Measurements from ENCODE around the gene CX3CL1.
"Not testable (repeated sequence)": the region's sequence is repeated elsewhere in the genome, so short reads cannot be mapped to it uniquely, and the experiment has no call there.

The CX3CL1 gene

GRCh38 chr16:57372372-57373116, at the start of gene CX3CL1:
CX3CL1 (plus strand) TSS chr16:57372490; CDS start chr16:57372569, 79 bp downstream.
- no peak for DNase-seq (ENCODE audit: low read depth, low spot score)

GRCh38 chr16:57324749-57325148, 47.5 kb upstream of the CX3CL1 start:
- DNase-seq (ENCODE audit: low read depth, low spot score) = no peak

GRCh38 chr16:57325458-57325857, 46.8 kb upstream of the CX3CL1 start:
- no peak for DNase-seq (ENCODE audit: low read depth, low spot score)

- no peak for DNase-seq (ENCODE audit: low read depth, low spot score)
Observed at GRCh38 chr16:57329718-57330327, 42.5 kb upstream of the CX3CL1 start.

GRCh38 chr16:57331355-57331754, 40.9 kb upstream of the CX3CL1 start:
- DNase-seq (ENCODE audit: low read depth, low spot score) = no peak

- no peak for DNase-seq (ENCODE audit: low read depth, low spot score)
Observed at GRCh38 chr16:57333402-57333801, 38.9 kb upstream of the CX3CL1 start.

- no peak for DNase-seq (ENCODE audit: low read depth, low spot score)
Observed at GRCh38 chr16:57335366-57335765, 36.9 kb upstream of the CX3CL1 start.

GRCh38 chr16:57341062-57341440, 31.2 kb upstream of the CX3CL1 start:
- no peak for DNase-seq (ENCODE audit: low read depth, low spot score)

GRCh38 chr16:57341441-57342303, 30.6 kb upstream of the CX3CL1 start:
- DNase-seq (ENCODE audit: low read depth, low spot score) = no peak

GRCh38 chr16:57342606-57343005, 29.7 kb upstream of the CX3CL1 start:
- not testable (repeated sequence) for DNase-seq (ENCODE audit: low read depth, low spot score)

GRCh38 chr16:57343221-57343620, 29.1 kb upstream of the CX3CL1 start:
- no peak for DNase-seq (ENCODE audit: low read depth, low spot score)

- DNase-seq (ENCODE audit: low read depth, low spot score) = not testable (repeated sequence)
Observed at GRCh38 chr16:57344094-57344493, 28.2 kb upstream of the CX3CL1 start.

- DNase-seq (ENCODE audit: low read depth, low spot score) = no peak
Observed at GRCh38 chr16:57345021-57345420, 27.3 kb upstream of the CX3CL1 start.

- no peak for DNase-seq (ENCODE audit: low read depth, low spot score)
Observed at GRCh38 chr16:57345666-57346204, 26.6 kb upstream of the CX3CL1 start.

- DNase-seq (ENCODE audit: low read depth, low spot score) = no peak
Observed at GRCh38 chr16:57347858-57348257, 24.4 kb upstream of the CX3CL1 start.

- no peak for DNase-seq (ENCODE audit: low read depth, low spot score)
Observed at GRCh38 chr16:57348327-57348726, 24.0 kb upstream of the CX3CL1 start.

- no peak for DNase-seq (ENCODE audit: low read depth, low spot score)
Observed at GRCh38 chr16:57349212-57350031, 22.9 kb upstream of the CX3CL1 start.

GRCh38 chr16:57352636-57353047, 19.6 kb upstream of the CX3CL1 start:
- no peak for DNase-seq (ENCODE audit: low read depth, low spot score)

- no peak for DNase-seq (ENCODE audit: low read depth, low spot score)
Observed at GRCh38 chr16:57354311-57354710, 18.0 kb upstream of the CX3CL1 start.

- DNase-seq (ENCODE audit: low read depth, low spot score) = no peak
Observed at GRCh38 chr16:57355898-57356414, 16.3 kb upstream of the CX3CL1 start.

- DNase-seq (ENCODE audit: low read depth, low spot score) = no peak
Observed at GRCh38 chr16:57356547-57356946, 15.7 kb upstream of the CX3CL1 start.
